NCI-H2081 (cell line): Measurements from ENCODE around the gene CACHD1.
A peak's percentile ranks its signal among the peaks of the same experiment; 100 is the strongest.

Experiments used
- DNase-seq, 2 experiments: peaks; one replicate each; lab custom pipeline; 2025; lab: John Stamatoyannopoulos, UW

Gene CACHD1

GRCh38 chr1:64473367-64473766, 3.4 kb downstream of the CACHD1 start:
- no peak for DNase-seq

GRCh38 chr1:64474133-64474532, 4.2 kb downstream of the CACHD1 start:
- DNase-seq = no peak

GRCh38 chr1:64474665-64475439, 4.9 kb downstream of the CACHD1 start:
- DNase-seq = no peak

- DNase-seq = no peak
These were observed 6.5 kb downstream of the CACHD1 start for GRCh38 chr1:64476251-64476952.

- DNase-seq = no peak
These were observed 8.9 kb downstream of the CACHD1 start for GRCh38 chr1:64478594-64479470.

GRCh38 chr1:64479874-64480273, 9.9 kb downstream of the CACHD1 start:
- no peak for DNase-seq

- DNase-seq = no peak
These were observed 11.3 kb downstream of the CACHD1 start for GRCh38 chr1:64480999-64481772.

GRCh38 chr1:64482128-64482527, 12.2 kb downstream of the CACHD1 start:
- no peak for DNase-seq

- DNase-seq = no peak
These were observed 12.8 kb downstream of the CACHD1 start for GRCh38 chr1:64482720-64483119.

- no peak for DNase-seq
These were observed 13.9 kb downstream of the CACHD1 start for GRCh38 chr1:64483731-64484414.

- peak; percentile 58 to 86 for DNase-seq
These were observed 14.7 kb downstream of the CACHD1 start for GRCh38 chr1:64484651-64485050.

- no peak for DNase-seq
These were observed 16.3 kb downstream of the CACHD1 start for GRCh38 chr1:64486193-64486592.

GRCh38 chr1:64487061-64487460, 17.1 kb downstream of the CACHD1 start:
- DNase-seq = no peak

- no peak for DNase-seq
These were observed 18.9 kb downstream of the CACHD1 start for GRCh38 chr1:64488862-64489261.

- DNase-seq = no peak
These were observed 19.8 kb downstream of the CACHD1 start for GRCh38 chr1:64489707-64490106.

GRCh38 chr1:64490213-64490818, 20.4 kb downstream of the CACHD1 start:
- no peak for DNase-seq

- no peak for DNase-seq
These were observed 22.5 kb downstream of the CACHD1 start for GRCh38 chr1:64492424-64492823.

GRCh38 chr1:64493831-64494230, 23.9 kb downstream of the CACHD1 start:
- DNase-seq = no peak

- DNase-seq = no peak
These were observed 24.7 kb downstream of the CACHD1 start for GRCh38 chr1:64494659-64495058.

- DNase-seq = peak; percentile 82 to 93
These were observed 25.9 kb downstream of the CACHD1 start for GRCh38 chr1:64495878-64496277.

GRCh38 chr1:64496606-64497005, 26.7 kb downstream of the CACHD1 start:
- DNase-seq = no peak
